Measurements from ENCODE around the gene EXD2. TPM values are rescaled to one million over a fixed set of nuclear protein-coding genes. Genes with fewer than 3 reads are reported as not detected.

EXD2 gene
- total RNA-seq, 5 donors from 2014 or later (not counting 1 experiment from before 2014, with no cell fraction given), result 8.6 to 12.1 (median 10.8) TPM

- DNase-seq, result no peak
- Mint-ChIP-seq H3K36me3 (no peaks in the 10 kb centered on the region), H3K27me3 (peaks cover 5 to 6% of the 10 kb centered on the region in 2 donors), H3K4me1 (no peaks in the 10 kb centered on the region), H3K4me3 (no peak overlapping the region), H3K27ac (no peak overlapping the region), H3K9me3 (no peaks in the 10 kb centered on the region)
- H3K9me3 ChIP-seq, result no peaks in the 10 kb centered on the region
- H3K27me3 ChIP-seq (replicated peaks in 1 of 2; ENCODE audit: control insufficient read depth in 2 of 2, extremely low read depth in 1 of 2, insufficient read depth in 2 of 2, low read length in 1 of 2), result peaks cover 0 to 9% of the 10 kb centered on the region in 2 experiments
- POLR2A ChIA-PET, result no interaction called here
- H3K27ac ChIP-seq (ENCODE audit: low read length), result no peak overlapping the region
- no peak for ATAC-seq (replicated peaks in 1 of 4)
- CTCF ChIA-PET, result interaction anchor here in 1 of 2 donors (0.6 kb wide), 1 partner anchor 9 kb away, joined by 4 read pairs; no protein-coding TSS in a partner anchor
- no peak overlapping the region for H3K4me3 ChIP-seq (ENCODE audit: control insufficient read depth in 1 of 2, extremely low read depth in 1 of 2, low read length in 1 of 2)
- H3K4me1 ChIP-seq (ENCODE audit: control insufficient read depth in 1 of 2, extremely low read depth in 1 of 2, insufficient read depth in 2 of 2, low read length in 2 of 2), result no peaks in the 10 kb centered on the region
- no peaks in the 10 kb centered on the region for H3K36me3 ChIP-seq (ENCODE audit: control insufficient read depth in 2 of 2, extremely low read depth in 1 of 2, insufficient read depth in 1 of 2, low read length in 1 of 2)
- WGBS (ENCODE audit: insufficient coverage), result 80% methylated on average over 3 of the region's 5 CpGs
Observed at GRCh38 chr14:69249603-69250002, 58.3 kb downstream of the EXD2 start.

GRCh38 chr14:69252851-69253250 is 61.6 kb downstream of the EXD2 start:
- POLR2A ChIA-PET, result interaction anchor here in 1 of 2 donors (0.5 kb wide), 1 partner anchor 453 kb away, joined by 3 read pairs; no protein-coding TSS in a partner anchor
- ATAC-seq (replicated peaks in 1 of 4), result no peak

GRCh38 chr14:69259168-69259526 is 67.8 kb downstream of the EXD2 start:
- Histone ChIP-seq H3K27me3 (replicated peaks in 1 of 2; ENCODE audit: control insufficient read depth in 2 of 2, extremely low read depth in 1 of 2, insufficient read depth in 2 of 2, low read length in 1 of 2) (peaks cover 23 to 70% of the 10 kb centered on the region in 2 experiments), H3K9me3 (no peaks in the 10 kb centered on the region), H3K36me3 (ENCODE audit: control insufficient read depth in 2 of 2, extremely low read depth in 1 of 2, insufficient read depth in 1 of 2, low read length in 1 of 2) (no peaks in the 10 kb centered on the region), H3K27ac (ENCODE audit: low read length) (no peak overlapping the region), H3K4me1 (ENCODE audit: control insufficient read depth in 1 of 2, extremely low read depth in 1 of 2, insufficient read depth in 2 of 2, low read length in 2 of 2) (peaks cover 0 to 11% of the 10 kb centered on the region in 2 experiments), H3K4me3 (ENCODE audit: control insufficient read depth in 1 of 2, extremely low read depth in 1 of 2, low read length in 1 of 2) (no peak overlapping the region)
- H3K4me3 Mint-ChIP-seq, result peak overlapping the region in 2 of 3 donors; percentile 18 to 43
- peaks cover 46 to 68% of the 10 kb centered on the region in 2 donors for H3K27me3 Mint-ChIP-seq
- ATAC-seq (replicated peaks in 1 of 4), result no peak
- POLR2A ChIA-PET, result no interaction called here
- CTCF ChIA-PET, result interaction anchor here in 1 of 2 donors (0.6 kb wide), 1 partner anchor 10 kb away, joined by 4 read pairs; no protein-coding TSS in a partner anchor
- 24% methylated on average over 14 of the region's 14 CpGs for WGBS (ENCODE audit: insufficient coverage)
- no peak for DNase-seq
- H3K36me3 Mint-ChIP-seq, result no peaks in the 10 kb centered on the region
- no peak overlapping the region for H3K27ac Mint-ChIP-seq
- no peaks in the 10 kb centered on the region for H3K9me3 Mint-ChIP-seq
- H3K4me1 Mint-ChIP-seq, result peaks cover 6 to 17% (median 11%) of the 10 kb centered on the region in 3 donors

More at GRCh38 chr14:69252851-69253250, 61.6 kb downstream of the EXD2 start:
- no peaks in the 10 kb centered on the region for H3K36me3 Mint-ChIP-seq
- peaks cover 0 to 30% of the 10 kb centered on the region in 2 experiments for H3K27me3 ChIP-seq (replicated peaks in 1 of 2; ENCODE audit: control insufficient read depth in 2 of 2, extremely low read depth in 1 of 2, insufficient read depth in 2 of 2, low read length in 1 of 2)
- no peak overlapping the region for H3K27ac Mint-ChIP-seq
- H3K4me1 Mint-ChIP-seq, result no peaks in the 10 kb centered on the region
- no peak overlapping the region for H3K4me3 ChIP-seq (ENCODE audit: control insufficient read depth in 1 of 2, extremely low read depth in 1 of 2, low read length in 1 of 2)
- H3K4me1 ChIP-seq (ENCODE audit: control insufficient read depth in 1 of 2, extremely low read depth in 1 of 2, insufficient read depth in 2 of 2, low read length in 2 of 2), result no peaks in the 10 kb centered on the region
- H3K36me3 ChIP-seq (ENCODE audit: control insufficient read depth in 2 of 2, extremely low read depth in 1 of 2, insufficient read depth in 1 of 2, low read length in 1 of 2), result no peaks in the 10 kb centered on the region
- no peak overlapping the region for H3K27ac ChIP-seq (ENCODE audit: low read length)
- H3K9me3 ChIP-seq, result no peaks in the 10 kb centered on the region
- H3K9me3 Mint-ChIP-seq, result no peaks in the 10 kb centered on the region
- peaks cover 14 to 25% of the 10 kb centered on the region in 2 donors for H3K27me3 Mint-ChIP-seq
- no peak for DNase-seq
- no peak overlapping the region for H3K4me3 Mint-ChIP-seq
- CTCF ChIA-PET, result interaction anchor here in 1 of 2 donors (0.6 kb wide), 1 partner anchor 12 kb away, joined by 5 read pairs; no protein-coding TSS in a partner anchor
- 40% methylated on average over 2 of the region's 3 CpGs for WGBS (ENCODE audit: insufficient coverage)

DNA sequence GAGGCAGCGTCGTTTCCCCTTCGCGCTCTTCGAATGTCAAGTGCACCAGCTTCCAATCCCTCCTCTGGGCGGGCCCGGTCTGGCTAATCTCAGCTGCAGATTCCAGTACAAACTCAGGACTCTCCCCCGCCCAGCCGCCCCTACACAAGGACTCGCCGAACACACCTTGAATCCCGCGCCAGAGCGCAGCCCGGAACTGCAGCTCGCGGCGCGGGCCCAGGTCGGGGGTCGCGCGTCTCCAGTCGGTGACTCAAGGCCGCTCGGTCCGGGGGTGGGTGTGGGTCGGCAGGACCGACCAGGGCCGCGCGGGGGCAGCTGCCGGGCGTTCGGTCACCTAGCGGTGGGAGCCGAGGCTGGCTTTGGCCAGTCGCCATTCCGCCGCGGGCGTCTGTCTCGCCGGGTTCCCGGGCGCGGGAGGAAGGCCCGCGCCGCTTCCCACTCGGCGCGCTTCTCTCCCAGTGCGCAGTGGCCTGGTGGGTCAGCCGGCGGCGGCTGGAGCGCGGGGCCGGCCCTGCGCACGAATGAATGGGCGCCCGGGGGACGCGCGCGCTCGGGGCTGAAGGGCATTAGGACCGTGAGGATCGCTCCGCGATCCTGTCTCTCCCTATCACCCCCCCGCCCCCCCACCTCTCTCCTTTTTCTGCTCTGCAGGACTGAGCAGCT is 68.4 kb downstream of the EXD2 start, which contains the start of gene GALNT16:
Gene GALNT16 (plus strand): TSS at position 632 of the 663 bp plus-strand sequence. CDS start 133 bp downstream, outside the sequence.
- H3K9me3 Mint-ChIP-seq, result no peaks in the 10 kb centered on the region
- no peak within 1 kb of the TSS for H3K27ac ChIP-seq (ENCODE audit: low read length)
- H3K36me3 ChIP-seq (ENCODE audit: control insufficient read depth in 2 of 2, extremely low read depth in 1 of 2, insufficient read depth in 1 of 2, low read length in 1 of 2), result no peaks in the 10 kb centered on the region
- H3K36me3 Mint-ChIP-seq, result no peaks in the 10 kb centered on the region
- peak within 1 kb of the TSS in 1 of 2 donors; percentile 36 for H3K4me3 ChIP-seq (ENCODE audit: control insufficient read depth in 1 of 2, extremely low read depth in 1 of 2, low read length in 1 of 2)
- no peaks in the 10 kb centered on the region for H3K9me3 ChIP-seq
- CTCF ChIA-PET, result interaction anchor here in 1 of 2 donors (0.6 kb wide), 1 partner anchor 10 kb away, joined by 4 read pairs; no protein-coding TSS in a partner anchor
- POLR2A ChIA-PET, result no interaction called here
- ATAC-seq (replicated peaks in 1 of 4), result no peak
- peaks cover 23 to 69% of the 10 kb centered on the region in 2 experiments for H3K27me3 ChIP-seq (replicated peaks in 1 of 2; ENCODE audit: control insufficient read depth in 2 of 2, extremely low read depth in 1 of 2, insufficient read depth in 2 of 2, low read length in 1 of 2)
- DNase-seq, result no peak
- WGBS (ENCODE audit: insufficient coverage), result 5% methylated on average over 62 of the region's 74 CpGs
- H3K27me3 Mint-ChIP-seq, result peaks cover 44 to 70% of the 10 kb centered on the region in 2 donors
- H3K4me3 Mint-ChIP-seq, result peak within 1 kb of the TSS; percentile 34 to 74 (median 55)
- no peak within 1 kb of the TSS for H3K27ac Mint-ChIP-seq
- peaks cover 6 to 17% (median 11%) of the 10 kb centered on the region in 3 donors for H3K4me1 Mint-ChIP-seq
- peaks cover 0 to 11% of the 10 kb centered on the region in 2 experiments for H3K4me1 ChIP-seq (ENCODE audit: control insufficient read depth in 1 of 2, extremely low read depth in 1 of 2, insufficient read depth in 2 of 2, low read length in 2 of 2)

DNA sequence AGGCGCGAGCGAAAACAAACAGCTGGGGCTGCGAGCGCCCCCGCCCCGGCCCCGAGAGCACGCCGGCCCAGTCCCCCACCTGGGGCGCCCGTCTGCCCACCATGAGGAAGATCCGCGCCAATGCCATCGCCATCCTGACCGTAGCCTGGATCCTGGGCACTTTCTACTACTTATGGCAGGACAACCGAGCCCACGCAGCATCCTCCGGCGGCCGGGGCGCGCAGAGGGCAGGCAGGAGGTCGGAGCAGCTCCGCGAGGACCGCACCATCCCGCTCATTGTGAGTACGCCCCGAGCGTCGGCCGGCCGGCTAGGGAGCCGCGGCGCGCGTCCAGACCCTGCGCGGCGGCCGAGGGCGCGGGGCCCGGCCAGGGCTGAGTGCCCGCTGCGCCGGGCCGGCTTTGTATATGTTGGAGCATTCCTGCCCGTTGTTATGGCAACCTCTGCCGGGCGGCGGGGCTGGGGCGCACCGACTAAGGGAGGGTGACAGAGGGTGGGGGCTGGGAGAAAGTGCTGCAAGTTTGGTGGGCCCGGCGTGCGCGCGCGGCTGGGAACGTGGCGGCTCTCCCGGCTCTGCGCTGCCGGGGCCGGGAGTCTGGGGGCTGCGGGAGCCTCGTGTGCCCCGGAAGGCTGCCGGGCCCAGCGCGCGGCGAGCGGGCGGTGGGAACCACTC is 69.0 kb downstream of the EXD2 start:
- no peak overlapping the region for H3K27ac Mint-ChIP-seq
- H3K4me3 ChIP-seq (ENCODE audit: control insufficient read depth in 1 of 2, extremely low read depth in 1 of 2, low read length in 1 of 2), result peak overlapping the region in 1 of 2 donors; percentile 36

More for the DNA sequence above, 69.0 kb downstream of the EXD2 start:
- Mint-ChIP-seq H3K36me3 (no peaks in the 10 kb centered on the region), H3K27me3 (peaks cover 40 to 71% of the 10 kb centered on the region in 2 donors), H3K4me3 (peak overlapping the region in 2 of 3 donors; percentile 55 to 74), H3K9me3 (no peaks in the 10 kb centered on the region), H3K4me1 (peaks cover 6 to 17% (median 11%) of the 10 kb centered on the region in 3 donors)
- WGBS (ENCODE audit: insufficient coverage), result 2% methylated on average over 77 of the region's 78 CpGs
- no peak for DNase-seq
- ChIA-PET POLR2A (no interaction called here), CTCF (no interaction called here)
- Histone ChIP-seq H3K9me3 (no peaks in the 10 kb centered on the region), H3K36me3 (ENCODE audit: control insufficient read depth in 2 of 2, extremely low read depth in 1 of 2, insufficient read depth in 1 of 2, low read length in 1 of 2) (no peaks in the 10 kb centered on the region), H3K27ac (ENCODE audit: low read length) (no peak overlapping the region), H3K4me1 (ENCODE audit: control insufficient read depth in 1 of 2, extremely low read depth in 1 of 2, insufficient read depth in 2 of 2, low read length in 2 of 2) (peaks cover 0 to 11% of the 10 kb centered on the region in 2 experiments), H3K27me3 (replicated peaks in 1 of 2; ENCODE audit: control insufficient read depth in 2 of 2, extremely low read depth in 1 of 2, insufficient read depth in 2 of 2, low read length in 1 of 2) (peaks cover 24 to 69% of the 10 kb centered on the region in 2 experiments)
- ATAC-seq (replicated peaks in 1 of 4), result no peak
